ENCODE data around the gene SIX1.

GRCh38 chr14:60658211-60658690 lies 9.0 kb upstream of the SIX1 start:
- TF ChIP-seq ZHX2 (IDR thresholded peaks at IDR 0.05; ENCODE audit: low read depth), result no peak
- TF ChIP-seq ZHX2 (CRISPR knock-in tag; IDR thresholded peaks at IDR 0.05; ENCODE audit: borderline replicate concordance), result no peak
- no peak for TF ChIP-seq STAT5B (CRISPR knock-in tag; IDR thresholded peaks at IDR 0.05)
- TF ChIP-seq ETS1 (CRISPR knock-in tag; IDR thresholded peaks at IDR 0.05), result no peak
- no peak for TF ChIP-seq ESRRA (CRISPR knock-in tag; IDR thresholded peaks at IDR 0.05; ENCODE audit: low read depth)
- TF ChIP-seq JUN (CRISPR knock-in tag; IDR thresholded peaks at IDR 0.05), result no peak
- TF ChIP-seq EP300 (IDR thresholded peaks at IDR 0.05; ENCODE audit: low read depth in 2 of 2, low read length in 2 of 2), result no peak
- TF ChIP-seq EP300 (CRISPR knock-in tag; IDR thresholded peaks at IDR 0.05; ENCODE audit: borderline replicate concordance), result no peak
- TF ChIP-seq NCOR1 (IDR thresholded peaks at IDR 0.05; ENCODE audit: borderline replicate concordance, low read length), result no peak
- no peak for TF ChIP-seq CTCF (CRISPR knock-in tag; IDR thresholded peaks at IDR 0.05)
